Keratinocyte (primary cell): Measurements from ENCODE around the gene CCDC27.

Experiments used
- CTCF ChIP-seq, 3 experiments: IDR thresholded peaks in 1 of 3; conservative IDR thresholded peaks in 1 of 3; optimal IDR thresholded peaks in 1 of 3; 2 replicates in 2 of 3; 3 replicates in 1 of 3; pipeline versions ENCODE3 to v1.5.1; 2011; ENCODE audit warnings: low read length in 3 of 3, mild to moderate bottlenecking in 3 of 3, moderate library complexity in 2 of 3, control low read depth in 1 of 3, inconsistent platforms in 1 of 3; ENCODE audit not compliant: insufficient read depth in 2 of 3; ENCODE audit errors: extremely low read depth in 1 of 3
- EZH2 ChIP-seq: IDR thresholded peaks from one replicate; pipeline ENCODE4 v1.6.1; 2012; ENCODE audit warnings: inconsistent platforms, mild to moderate bottlenecking, low read length, moderate library complexity

GRCh38 chr1:3712573-3713535, 39.4 kb upstream of the CCDC27 start:
- TF ChIP-seq CTCF (optimal IDR thresholded peaks at IDR 0.05 in 1 of 3, IDR thresholded peaks at IDR 0.05 in 1 of 3, conservative IDR thresholded peaks at IDR 0.05 in 1 of 3; ENCODE audit: extremely low read depth in 1 of 3, insufficient read depth in 2 of 3, low read length in 3 of 3) (no peak), EZH2 (no peak)
